A549 (cell line): ENCODE data around the gene TDRKH.

Experiments used
- BHLHE40 ChIP-seq: IDR thresholded peaks from 2 replicates; pipeline ENCODE4 v1.6.1; 2012; ENCODE audit warnings: low read depth, low read length, inconsistent platforms
- CHD2 ChIP-seq: fragments of 150-350 bp; IDR thresholded peaks from 2 replicates; pipeline ENCODE4 v1.6.1; 2014; ENCODE audit warnings: low read length; ENCODE audit not compliant: partially characterized antibody
- CTCF ChIP-seq: fragments of >200 bp; sonication (Bioruptor Twin); formaldehyde crosslinking; IDR thresholded peaks from 3 replicates; pipeline ENCODE4 v1.5.1; 2016
- FOSB ChIP-seq: fragments of 250-450 bp; sonication (Bioruptor Pico); IDR thresholded peaks from 2 replicates; pipeline ENCODE4 v1.5.0; 2020; ENCODE audit warnings: mild to moderate bottlenecking, moderate library complexity
- MAFK ChIP-seq: fragments of 450-650 bp; IDR thresholded peaks from 2 replicates; pipeline ENCODE4 v1.6.1; 2014; ENCODE audit not compliant: partially characterized antibody
- MAX ChIP-seq: IDR thresholded peaks from 2 replicates; pipeline ENCODE4 v1.6.1; 2012
- MYC ChIP-seq: IDR thresholded peaks from 2 replicates; pipeline ENCODE4 v1.6.1; 2012; ENCODE audit warnings: mild to moderate bottlenecking, inconsistent platforms, low read length, improper control_type of control experiment, borderline replicate concordance
- POLR2A ChIP-seq: IDR thresholded peaks from 2 replicates; pipeline ENCODE4 v1.6.1; 2012; ENCODE audit warnings: mild to moderate bottlenecking, low read length
- RAD21 ChIP-seq, 2 experiments: fragments of >200 bp in 1 of 2; sonication (Bioruptor Twin) in 1 of 2; formaldehyde crosslinking in 1 of 2; IDR thresholded peaks in 1 of 2; conservative IDR thresholded peaks in 1 of 2; 2 replicates in 1 of 2; 3 replicates in 1 of 2; pipeline ENCODE4 v1.6.1; 2012 to 2018; ENCODE audit warnings: inconsistent platforms in 1 of 2
- RCOR1 ChIP-seq: fragments of 150-350 bp; IDR thresholded peaks from 2 replicates; pipeline ENCODE4 v1.6.1; 2014; ENCODE audit warnings: antibody characterized with exemption, low read length, low read depth
- SMC3 ChIP-seq: fragments of >200 bp; sonication (Bioruptor Twin); formaldehyde crosslinking; IDR thresholded peaks from 3 replicates; pipeline ENCODE4 v1.6.1; 2018; ENCODE audit warnings: inconsistent platforms
- USF2 ChIP-seq: fragments of 450-650 bp; IDR thresholded peaks from 2 replicates; pipeline ENCODE4 v1.6.1; 2014; ENCODE audit warnings: antibody characterized with exemption

- TF ChIP-seq MYC: no peak
- TF ChIP-seq RCOR1: no peak
- no peak for TF ChIP-seq FOSB (CRISPR knock-in tag)
- TF ChIP-seq CTCF: no peak
- TF ChIP-seq SMC3: no peak
- no peak for TF ChIP-seq CHD2
- TF ChIP-seq USF2: no peak
- TF ChIP-seq BHLHE40: no peak
- TF ChIP-seq RAD21 (conservative IDR thresholded peaks at IDR 0.05 in 1 of 2, IDR thresholded peaks at IDR 0.05 in 1 of 2): no peak
- no peak for TF ChIP-seq MAFK
- TF ChIP-seq POLR2A: no peak
- TF ChIP-seq MAX: no peak
These were observed 39.2 kb upstream of the TDRKH start for GRCh38 chr1:151829352-151830046.
